ENCODE data around the gene VMAC. TPM values are rescaled to one million over a fixed set of nuclear protein-coding genes. Genes with fewer than 3 reads are reported as not detected.
A peak's percentile ranks its signal among the peaks of the same experiment; 100 is the strongest.

VMAC gene
- total and polyA plus RNA-seq, 2 of the 13 experiments (the other 11 are each of a cell fraction or from before 2014, with no cell fraction given) = 2.4 TPM

GRCh38 chr19:5914358-5914774, 9.7 kb downstream of the VMAC start (continued):
- TF ChIP-seq ZNF30 (CRISPR knock-in tag; IDR thresholded peaks at IDR 0.05) (no peak), JUNB (CRISPR knock-in tag; IDR thresholded peaks at IDR 0.05; ENCODE audit: borderline replicate concordance) (no peak), RAD21 (CRISPR knock-in tag; IDR thresholded peaks at IDR 0.05) (no peak), ZBTB46 (CRISPR knock-in tag; IDR thresholded peaks at IDR 0.05; ENCODE audit: borderline replicate concordance) (no peak), ZNF224 (CRISPR knock-in tag; IDR thresholded peaks at IDR 0.05) (no peak), FOSL1 (CRISPR knock-in tag; IDR thresholded peaks at IDR 0.05; ENCODE audit: borderline replicate concordance) (no peak), ZBTB3 (CRISPR knock-in tag; IDR thresholded peaks at IDR 0.05; ENCODE audit: borderline replicate concordance, low read depth) (no peak), ARID4A (CRISPR knock-in tag; IDR thresholded peaks at IDR 0.05; ENCODE audit: borderline replicate concordance) (0 out of 2 replicates have a peak, but pooled peaks have one; percentile 11), SCMH1 (CRISPR knock-in tag; IDR thresholded peaks at IDR 0.05; ENCODE audit: borderline replicate concordance) (no peak), ZNF766 (CRISPR knock-in tag; IDR thresholded peaks at IDR 0.05; ENCODE audit: borderline replicate concordance) (no peak), CC2D1A (CRISPR knock-in tag; IDR thresholded peaks at IDR 0.05) (no peak), SNAPC2 (CRISPR knock-in tag; IDR thresholded peaks at IDR 0.05) (peak; percentile 34; the same call in 1 of the 2 replicates), ZFP36L1 (CRISPR knock-in tag; IDR thresholded peaks at IDR 0.05) (no peak), WIZ (CRISPR knock-in tag; IDR thresholded peaks at IDR 0.05) (no peak)
- TF ChIP-seq, protein P1, sequence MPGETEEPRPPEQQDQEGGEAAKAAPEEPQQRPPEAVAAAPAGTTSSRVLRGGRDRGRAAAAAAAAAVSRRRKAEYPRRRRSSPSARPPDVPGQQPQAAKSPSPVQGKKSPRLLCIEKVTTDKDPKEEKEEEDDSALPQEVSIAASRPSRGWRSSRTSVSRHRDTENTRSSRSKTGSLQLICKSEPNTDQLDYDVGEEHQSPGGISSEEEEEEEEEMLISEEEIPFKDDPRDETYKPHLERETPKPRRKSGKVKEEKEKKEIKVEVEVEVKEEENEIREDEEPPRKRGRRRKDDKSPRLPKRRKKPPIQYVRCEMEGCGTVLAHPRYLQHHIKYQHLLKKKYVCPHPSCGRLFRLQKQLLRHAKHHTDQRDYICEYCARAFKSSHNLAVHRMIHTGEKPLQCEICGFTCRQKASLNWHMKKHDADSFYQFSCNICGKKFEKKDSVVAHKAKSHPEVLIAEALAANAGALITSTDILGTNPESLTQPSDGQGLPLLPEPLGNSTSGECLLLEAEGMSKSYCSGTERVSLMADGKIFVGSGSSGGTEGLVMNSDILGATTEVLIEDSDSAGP (CRISPR knock-in tag; IDR thresholded peaks at IDR 0.05; ENCODE audit: borderline replicate concordance) = no peak
- TF ChIP-seq, protein P2, sequence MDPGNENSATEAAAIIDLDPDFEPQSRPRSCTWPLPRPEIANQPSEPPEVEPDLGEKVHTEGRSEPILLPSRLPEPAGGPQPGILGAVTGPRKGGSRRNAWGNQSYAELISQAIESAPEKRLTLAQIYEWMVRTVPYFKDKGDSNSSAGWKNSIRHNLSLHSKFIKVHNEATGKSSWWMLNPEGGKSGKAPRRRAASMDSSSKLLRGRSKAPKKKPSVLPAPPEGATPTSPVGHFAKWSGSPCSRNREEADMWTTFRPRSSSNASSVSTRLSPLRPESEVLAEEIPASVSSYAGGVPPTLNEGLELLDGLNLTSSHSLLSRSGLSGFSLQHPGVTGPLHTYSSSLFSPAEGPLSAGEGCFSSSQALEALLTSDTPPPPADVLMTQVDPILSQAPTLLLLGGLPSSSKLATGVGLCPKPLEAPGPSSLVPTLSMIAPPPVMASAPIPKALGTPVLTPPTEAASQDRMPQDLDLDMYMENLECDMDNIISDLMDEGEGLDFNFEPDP (CRISPR knock-in tag; conservative IDR thresholded peaks at IDR 0.05) = 0 out of 2 replicates have a peak, but pooled peaks have one; percentile 89
- TF ChIP-seq, protein P3, sequence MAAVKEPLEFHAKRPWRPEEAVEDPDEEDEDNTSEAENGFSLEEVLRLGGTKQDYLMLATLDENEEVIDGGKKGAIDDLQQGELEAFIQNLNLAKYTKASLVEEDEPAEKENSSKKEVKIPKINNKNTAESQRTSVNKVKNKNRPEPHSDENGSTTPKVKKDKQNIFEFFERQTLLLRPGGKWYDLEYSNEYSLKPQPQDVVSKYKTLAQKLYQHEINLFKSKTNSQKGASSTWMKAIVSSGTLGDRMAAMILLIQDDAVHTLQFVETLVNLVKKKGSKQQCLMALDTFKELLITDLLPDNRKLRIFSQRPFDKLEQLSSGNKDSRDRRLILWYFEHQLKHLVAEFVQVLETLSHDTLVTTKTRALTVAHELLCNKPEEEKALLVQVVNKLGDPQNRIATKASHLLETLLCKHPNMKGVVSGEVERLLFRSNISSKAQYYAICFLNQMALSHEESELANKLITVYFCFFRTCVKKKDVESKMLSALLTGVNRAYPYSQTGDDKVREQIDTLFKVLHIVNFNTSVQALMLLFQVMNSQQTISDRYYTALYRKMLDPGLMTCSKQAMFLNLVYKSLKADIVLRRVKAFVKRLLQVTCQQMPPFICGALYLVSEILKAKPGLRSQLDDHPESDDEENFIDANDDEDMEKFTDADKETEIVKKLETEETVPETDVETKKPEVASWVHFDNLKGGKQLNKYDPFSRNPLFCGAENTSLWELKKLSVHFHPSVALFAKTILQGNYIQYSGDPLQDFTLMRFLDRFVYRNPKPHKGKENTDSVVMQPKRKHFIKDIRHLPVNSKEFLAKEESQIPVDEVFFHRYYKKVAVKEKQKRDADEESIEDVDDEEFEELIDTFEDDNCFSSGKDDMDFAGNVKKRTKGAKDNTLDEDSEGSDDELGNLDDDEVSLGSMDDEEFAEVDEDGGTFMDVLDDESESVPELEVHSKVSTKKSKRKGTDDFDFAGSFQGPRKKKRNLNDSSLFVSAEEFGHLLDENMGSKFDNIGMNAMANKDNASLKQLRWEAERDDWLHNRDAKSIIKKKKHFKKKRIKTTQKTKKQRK (IDR thresholded peaks at IDR 0.05; ENCODE audit: low read length) = no peak
